Activated T-cell treated with anti-CD3 and anti-CD28 coated beads, Interleukin-2, amount 50 U/mL, for 72 hours (primary cell): ENCODE measurements around the gene PTTG1IP. TPM values are rescaled to one million over a fixed set of nuclear protein-coding genes. Genes with fewer than 3 reads are reported as not detected.

ENCODE experiments used
- ATAC-seq, 2 donors: fragments of 150-1000 bp; cut with Tn5 transposase; replicated peaks in 1 of 2; 2 replicates each; pipeline ENCODE4 v1.10.0; 2021; ENCODE audit warnings: moderate library complexity in 2 of 2, mild to moderate bottlenecking in 1 of 2
- DNase-seq, 2 donors: peaks; one replicate each; pipeline ENCODE4 v3.0.0; 2021 to 2022; ENCODE audit warnings: mixed read lengths in 1 of 2
- H3K27ac Mint-ChIP-seq: one replicate; pipeline ENCODE4 v1.8.0; 2022; ENCODE audit warnings: mild to moderate bottlenecking, moderate library complexity, mixed read lengths
- H3K27me3 Mint-ChIP-seq: one replicate; pipeline ENCODE4 v1.8.0; 2022; ENCODE audit warnings: low read depth, mixed read lengths
- H3K36me3 Mint-ChIP-seq, 2 donors: one replicate each; pipeline ENCODE4 v1.8.0; 2022; ENCODE audit warnings: mixed read lengths in 2 of 2, mild to moderate bottlenecking in 1 of 2; ENCODE audit not compliant: insufficient read depth in 2 of 2
- H3K4me1 Mint-ChIP-seq: one replicate; pipeline ENCODE4 v1.8.0; 2022; ENCODE audit warnings: low read depth, mixed read lengths
- H3K4me3 Mint-ChIP-seq, 2 donors: one replicate each; pipeline ENCODE4 v1.8.0; 2022; ENCODE audit warnings: mild to moderate bottlenecking in 2 of 2, mixed read lengths in 2 of 2, moderate library complexity in 2 of 2
- H3K9me3 Mint-ChIP-seq, 2 donors: one replicate each; pipeline ENCODE4 v1.8.0; 2022; ENCODE audit warnings: mixed read lengths in 2 of 2
- total RNA-seq, 2 donors: library from RNA; stranded (reverse); gene quantifications; one replicate each; pipeline ENCODE4 v1.2.3, GENCODE V29; 2022

Gene PTTG1IP
- total RNA-seq, 2 donors from 2014 or later, result 63.9 to 70.5 TPM

DNA sequence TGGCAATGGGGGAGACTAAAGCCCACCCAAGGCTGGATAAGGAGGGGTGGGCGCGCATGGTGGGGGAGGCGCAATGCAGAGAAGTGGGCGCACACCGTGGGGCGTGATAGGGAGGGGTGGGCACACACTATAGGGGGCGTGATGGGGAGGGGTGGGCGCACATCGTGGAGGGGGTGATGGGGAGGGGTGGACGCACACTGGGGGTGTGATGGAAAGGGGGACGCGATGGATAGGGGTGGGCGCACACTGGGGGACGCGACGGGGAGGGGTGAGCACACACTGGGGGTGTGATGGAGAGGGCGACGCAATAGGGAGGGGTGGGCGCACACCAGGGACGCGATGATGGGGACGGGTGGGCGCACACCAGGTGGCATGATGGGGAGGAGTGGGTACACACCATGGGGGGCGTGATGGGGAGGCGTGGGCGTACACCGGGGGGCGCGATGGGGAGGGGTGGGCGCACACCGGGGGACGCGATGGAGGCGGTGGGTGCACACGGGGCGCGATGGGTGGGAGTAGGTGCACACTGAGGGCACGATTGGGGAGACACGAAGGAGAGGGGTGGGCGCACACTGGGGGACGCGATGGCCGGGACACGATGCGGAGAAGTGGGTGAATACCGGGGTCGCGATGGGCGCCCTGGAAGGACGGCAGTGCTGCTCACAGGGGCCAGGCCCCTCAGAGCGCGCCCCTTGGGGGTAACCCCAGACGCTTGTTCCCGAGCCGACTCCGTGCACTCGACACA, 56.6 kb downstream of the PTTG1IP start:
- peaks cover 7 to 11% of the 10 kb centered on the region in 2 donors for H3K36me3 Mint-ChIP-seq
- H3K27me3 Mint-ChIP-seq, result peaks cover 10% of the 10 kb centered on the region
- peaks cover 17% of the 10 kb centered on the region for H3K4me1 Mint-ChIP-seq
- ATAC-seq (no peak), DNase-seq (no peak)
- peaks cover 0 to 6% of the 10 kb centered on the region in 2 donors for H3K9me3 Mint-ChIP-seq
- no peak overlapping the region for H3K27ac Mint-ChIP-seq
- peak overlapping the region; percentile 79 to 84 for H3K4me3 Mint-ChIP-seq

GRCh38 chr21:44815852-44816628, 57.5 kb downstream of the PTTG1IP start:
- peaks cover 25% of the 10 kb centered on the region for H3K4me1 Mint-ChIP-seq
- H3K36me3 Mint-ChIP-seq, result peaks cover 6 to 14% of the 10 kb centered on the region in 2 donors
- H3K4me3 Mint-ChIP-seq, result peak overlapping the region; percentile 76 to 84
- no peak for DNase-seq
- peaks cover 10% of the 10 kb centered on the region for H3K27me3 Mint-ChIP-seq
- ATAC-seq, result no peak
- H3K27ac Mint-ChIP-seq, result peak overlapping the region; percentile 19
- H3K9me3 Mint-ChIP-seq, result peaks cover 0 to 2% of the 10 kb centered on the region in 2 donors

GRCh38 chr21:44815225-44815624, 58.3 kb downstream of the PTTG1IP start:
- H3K27me3 Mint-ChIP-seq, result peaks cover 10% of the 10 kb centered on the region
- ATAC-seq (no peak), DNase-seq (no peak)
- H3K4me1 Mint-ChIP-seq, result peaks cover 28% of the 10 kb centered on the region
- H3K27ac Mint-ChIP-seq, result no peak overlapping the region
- H3K36me3 Mint-ChIP-seq, result peaks cover 6 to 12% of the 10 kb centered on the region in 2 donors
- no peak overlapping the region for H3K4me3 Mint-ChIP-seq
- peaks cover 0 to 2% of the 10 kb centered on the region in 2 donors for H3K9me3 Mint-ChIP-seq

GRCh38 chr21:44814498-44815023, 58.9 kb downstream of the PTTG1IP start:
- no peak overlapping the region for H3K4me3 Mint-ChIP-seq
- DNase-seq (no peak), ATAC-seq (no peak)
- no peak overlapping the region for H3K27ac Mint-ChIP-seq
- H3K9me3 Mint-ChIP-seq, result no peaks in the 10 kb centered on the region
- peaks cover 3% of the 10 kb centered on the region for H3K27me3 Mint-ChIP-seq
- H3K4me1 Mint-ChIP-seq, result peaks cover 28% of the 10 kb centered on the region
- H3K36me3 Mint-ChIP-seq, result peaks cover 2 to 10% of the 10 kb centered on the region in 2 donors

DNA sequence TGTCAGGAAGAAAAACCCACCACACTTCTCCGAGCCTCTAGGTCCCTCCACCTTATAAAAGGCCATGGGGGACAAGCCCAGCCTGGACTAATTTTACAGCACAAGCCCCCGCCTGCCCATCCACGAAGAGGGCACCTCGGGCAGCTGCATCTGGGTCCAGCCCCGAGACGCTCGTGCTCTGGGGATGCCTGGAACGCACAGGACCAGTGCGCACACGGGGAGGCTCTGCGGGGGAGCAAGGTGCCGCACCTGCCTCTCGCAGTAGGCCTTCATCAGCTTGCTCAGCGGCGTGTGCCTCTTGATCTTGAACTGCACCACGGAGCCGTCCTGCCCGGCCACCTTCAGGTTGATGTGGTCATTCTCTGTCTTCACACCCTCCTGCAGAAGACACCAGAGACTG, 59.8 kb downstream of the PTTG1IP start:
- no peak overlapping the region for H3K4me3 Mint-ChIP-seq
- peaks cover 28% of the 10 kb centered on the region for H3K4me1 Mint-ChIP-seq
- no peak overlapping the region for H3K27ac Mint-ChIP-seq
- no peaks in the 10 kb centered on the region for H3K27me3 Mint-ChIP-seq
- no peak for DNase-seq
- ATAC-seq, result no peak
- H3K36me3 Mint-ChIP-seq, result peaks cover 0 to 7% of the 10 kb centered on the region in 2 donors
- H3K9me3 Mint-ChIP-seq, result no peaks in the 10 kb centered on the region

- H3K27me3 Mint-ChIP-seq, result no peaks in the 10 kb centered on the region
- DNase-seq, result no peak
- no peaks in the 10 kb centered on the region for H3K9me3 Mint-ChIP-seq
- H3K36me3 Mint-ChIP-seq, result peaks cover 0 to 7% of the 10 kb centered on the region in 2 donors
- no peak for ATAC-seq
- H3K4me3 Mint-ChIP-seq, result no peak overlapping the region
- no peak overlapping the region for H3K27ac Mint-ChIP-seq
- peaks cover 28% of the 10 kb centered on the region for H3K4me1 Mint-ChIP-seq
Observed at GRCh38 chr21:44813149-44813548, 60.3 kb downstream of the PTTG1IP start.

DNA sequence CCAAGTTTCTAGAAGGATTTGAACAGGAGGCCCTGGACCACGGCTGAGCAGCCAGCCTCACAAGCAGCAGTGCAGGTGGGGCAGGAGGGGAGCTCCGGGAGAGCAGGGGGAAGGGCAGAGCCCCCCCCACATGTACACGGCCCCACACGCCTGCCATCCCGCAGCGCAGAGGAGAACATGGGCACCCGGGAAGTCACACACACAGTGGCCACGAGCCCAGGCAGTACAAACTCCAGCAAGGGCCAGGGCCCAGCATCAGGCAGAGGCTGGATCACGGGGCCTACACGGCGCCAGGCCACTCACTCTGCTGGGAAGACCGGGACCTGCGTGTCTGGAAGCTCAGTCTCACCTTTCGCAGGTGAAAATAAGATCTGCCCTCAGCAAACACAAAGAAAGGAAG, 60.9 kb downstream of the PTTG1IP start:
- peaks cover 0 to 7% of the 10 kb centered on the region in 2 donors for H3K36me3 Mint-ChIP-seq
- ATAC-seq (no peak), DNase-seq (no peak)
- H3K4me1 Mint-ChIP-seq, result peaks cover 28% of the 10 kb centered on the region
- no peaks in the 10 kb centered on the region for H3K9me3 Mint-ChIP-seq
- no peaks in the 10 kb centered on the region for H3K27me3 Mint-ChIP-seq
- H3K4me3 Mint-ChIP-seq, result no peak overlapping the region
- H3K27ac Mint-ChIP-seq, result no peak overlapping the region

GRCh38 chr21:44810779-44811178, 62.7 kb downstream of the PTTG1IP start:
- peak in 1 of 2 donors; percentile 24 for ATAC-seq
- H3K36me3 Mint-ChIP-seq, result peaks cover 2 to 10% of the 10 kb centered on the region in 2 donors
- no peak for DNase-seq
- no peak overlapping the region for H3K27ac Mint-ChIP-seq
- no peak overlapping the region for H3K4me3 Mint-ChIP-seq
- no peaks in the 10 kb centered on the region for H3K27me3 Mint-ChIP-seq
- peaks cover 17% of the 10 kb centered on the region for H3K4me1 Mint-ChIP-seq
- no peaks in the 10 kb centered on the region for H3K9me3 Mint-ChIP-seq

GRCh38 chr21:44805859-44806258, 67.6 kb downstream of the PTTG1IP start:
- Mint-ChIP-seq H3K27me3 (no peaks in the 10 kb centered on the region), H3K27ac (no peak overlapping the region), H3K4me3 (no peak overlapping the region), H3K9me3 (no peaks in the 10 kb centered on the region), H3K4me1 (peaks cover 22% of the 10 kb centered on the region), H3K36me3 (peaks cover 5 to 24% of the 10 kb centered on the region in 2 donors)
- ATAC-seq, result no peak
- DNase-seq, result no peak

- DNase-seq, result no peak
- Mint-ChIP-seq H3K36me3 (peaks cover 5 to 24% of the 10 kb centered on the region in 2 donors), H3K27me3 (no peaks in the 10 kb centered on the region), H3K9me3 (no peaks in the 10 kb centered on the region), H3K27ac (no peak overlapping the region), H3K4me1 (peaks cover 27% of the 10 kb centered on the region), H3K4me3 (no peak overlapping the region)
- ATAC-seq, result no peak
Observed at GRCh38 chr21:44805226-44805625, 68.3 kb downstream of the PTTG1IP start.

- Mint-ChIP-seq H3K36me3 (peaks cover 5 to 20% of the 10 kb centered on the region in 2 donors), H3K27ac (peak overlapping the region; percentile 16), H3K27me3 (no peaks in the 10 kb centered on the region), H3K4me1 (peaks cover 31% of the 10 kb centered on the region), H3K4me3 (no peak overlapping the region), H3K9me3 (no peaks in the 10 kb centered on the region)
- ATAC-seq, result no peak
- no peak for DNase-seq
Observed at GRCh38 chr21:44804762-44805161, 68.7 kb downstream of the PTTG1IP start.

- Mint-ChIP-seq H3K4me3 (peak overlapping the region in 1 of 2 donors; percentile 99), H3K36me3 (peaks cover 5 to 19% of the 10 kb centered on the region in 2 donors)
Observed at GRCh38 chr21:44803651-44804050, 69.8 kb downstream of the PTTG1IP start.

More at GRCh38 chr21:44803651-44804050, 69.8 kb downstream of the PTTG1IP start:
- no peak for ATAC-seq
- Mint-ChIP-seq H3K27me3 (no peaks in the 10 kb centered on the region), H3K9me3 (no peaks in the 10 kb centered on the region), H3K4me1 (peaks cover 40% of the 10 kb centered on the region), H3K27ac (no peak overlapping the region)
- DNase-seq, result no peak
